ENCODE results near the gene AK5.

DNA sequence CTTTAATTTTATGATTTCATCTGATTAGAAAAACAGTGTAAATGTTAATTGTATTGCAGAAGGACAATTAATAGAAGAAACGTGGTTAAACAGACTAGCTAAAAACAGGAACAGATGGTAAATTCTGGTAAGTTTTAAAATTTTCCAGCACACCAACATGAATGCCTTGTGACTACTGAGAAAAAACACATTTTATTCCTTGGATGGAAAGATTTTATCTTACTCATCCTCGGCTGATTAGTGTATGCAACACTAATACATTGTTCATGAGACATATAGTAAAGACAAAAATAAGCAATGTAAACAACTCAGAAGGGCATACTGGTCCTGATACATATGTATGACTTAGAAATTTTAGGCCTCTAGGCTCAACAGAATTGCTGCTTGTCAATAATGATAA, 4.9 kb upstream of the AK5 start:
- TF ChIP-seq, protein P1, sequence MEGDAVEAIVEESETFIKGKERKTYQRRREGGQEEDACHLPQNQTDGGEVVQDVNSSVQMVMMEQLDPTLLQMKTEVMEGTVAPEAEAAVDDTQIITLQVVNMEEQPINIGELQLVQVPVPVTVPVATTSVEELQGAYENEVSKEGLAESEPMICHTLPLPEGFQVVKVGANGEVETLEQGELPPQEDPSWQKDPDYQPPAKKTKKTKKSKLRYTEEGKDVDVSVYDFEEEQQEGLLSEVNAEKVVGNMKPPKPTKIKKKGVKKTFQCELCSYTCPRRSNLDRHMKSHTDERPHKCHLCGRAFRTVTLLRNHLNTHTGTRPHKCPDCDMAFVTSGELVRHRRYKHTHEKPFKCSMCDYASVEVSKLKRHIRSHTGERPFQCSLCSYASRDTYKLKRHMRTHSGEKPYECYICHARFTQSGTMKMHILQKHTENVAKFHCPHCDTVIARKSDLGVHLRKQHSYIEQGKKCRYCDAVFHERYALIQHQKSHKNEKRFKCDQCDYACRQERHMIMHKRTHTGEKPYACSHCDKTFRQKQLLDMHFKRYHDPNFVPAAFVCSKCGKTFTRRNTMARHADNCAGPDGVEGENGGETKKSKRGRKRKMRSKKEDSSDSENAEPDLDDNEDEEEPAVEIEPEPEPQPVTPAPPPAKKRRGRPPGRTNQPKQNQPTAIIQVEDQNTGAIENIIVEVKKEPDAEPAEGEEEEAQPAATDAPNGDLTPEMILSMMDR (conservative IDR thresholded peaks at IDR 0.05; ENCODE audit: low read length): no peak
- TF ChIP-seq EZH2phosphoT487 (IDR thresholded peaks at IDR 0.05; ENCODE audit: borderline replicate concordance): no peak

Data from Loucy (cell line).